IPS-15b (cell line): ENCODE measurements around the gene DDX52.

ENCODE experiments used
- H3K27me3 ChIP-seq: one replicate; pipeline ENCODE4 v1.6.1; 2013; ENCODE audit warnings: low read length; ENCODE audit not compliant: control insufficient read depth, insufficient read depth
- H3K36me3 ChIP-seq: one replicate; pipeline ENCODE4 v1.6.1; 2013; ENCODE audit warnings: low read length; ENCODE audit not compliant: control insufficient read depth, insufficient read depth
- H3K4me1 ChIP-seq: one replicate; pipeline ENCODE4 v1.6.1; 2013; ENCODE audit warnings: mild to moderate bottlenecking, low read length; ENCODE audit not compliant: control insufficient read depth, insufficient read depth
- H3K4me3 ChIP-seq: one replicate; pipeline ENCODE4 v1.5.1; 2013; ENCODE audit warnings: low read depth, low read length
- H3K9ac ChIP-seq: one replicate; pipeline ENCODE4 v1.6.1; 2013; ENCODE audit warnings: low read depth, mild to moderate bottlenecking, low read length
- H3K9me3 ChIP-seq: one replicate; pipeline ENCODE4 v1.6.1; 2013; ENCODE audit warnings: mild to moderate bottlenecking, low read length; ENCODE audit not compliant: control insufficient read depth, insufficient read depth

The DDX52 gene

GRCh38 chr17:37607637-37608331 is 35.5 kb downstream of the DDX52 start:
- no peaks in the 10 kb centered on the region for H3K27me3 ChIP-seq
- peak overlapping the region; percentile 40 for H3K4me3 ChIP-seq
- H3K9me3 ChIP-seq: no peaks in the 10 kb centered on the region
- no peak overlapping the region for H3K9ac ChIP-seq
- peaks cover 11% of the 10 kb centered on the region for H3K4me1 ChIP-seq
- peaks cover 2% of the 10 kb centered on the region for H3K36me3 ChIP-seq

GRCh38 chr17:37605813-37606505 is 37.3 kb downstream of the DDX52 start:
- no peaks in the 10 kb centered on the region for H3K27me3 ChIP-seq
- H3K4me3 ChIP-seq: no peak overlapping the region
- peaks cover 11% of the 10 kb centered on the region for H3K4me1 ChIP-seq
- no peaks in the 10 kb centered on the region for H3K36me3 ChIP-seq
- no peaks in the 10 kb centered on the region for H3K9me3 ChIP-seq
- H3K9ac ChIP-seq: no peak overlapping the region

DNA sequence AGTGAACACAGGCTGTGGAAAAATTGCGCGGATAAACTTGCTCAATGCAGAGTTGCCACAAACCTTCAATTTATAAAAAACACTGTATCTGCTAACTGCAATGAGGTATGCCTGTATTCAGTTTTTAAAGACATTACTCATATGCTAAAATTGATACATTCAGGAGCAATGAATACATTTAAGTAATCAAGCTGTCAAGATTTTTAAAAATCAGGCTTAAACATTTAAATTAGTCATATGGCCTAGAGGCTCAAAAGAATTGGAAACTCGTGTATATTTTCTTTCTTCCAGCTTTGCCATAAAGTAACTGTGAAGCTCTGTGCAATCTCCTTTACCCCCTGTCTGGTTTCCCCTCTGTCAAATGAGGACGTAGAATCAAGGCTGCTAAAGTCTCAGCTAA is 38.2 kb downstream of the DDX52 start:
- H3K9ac ChIP-seq: no peak overlapping the region

DNA sequence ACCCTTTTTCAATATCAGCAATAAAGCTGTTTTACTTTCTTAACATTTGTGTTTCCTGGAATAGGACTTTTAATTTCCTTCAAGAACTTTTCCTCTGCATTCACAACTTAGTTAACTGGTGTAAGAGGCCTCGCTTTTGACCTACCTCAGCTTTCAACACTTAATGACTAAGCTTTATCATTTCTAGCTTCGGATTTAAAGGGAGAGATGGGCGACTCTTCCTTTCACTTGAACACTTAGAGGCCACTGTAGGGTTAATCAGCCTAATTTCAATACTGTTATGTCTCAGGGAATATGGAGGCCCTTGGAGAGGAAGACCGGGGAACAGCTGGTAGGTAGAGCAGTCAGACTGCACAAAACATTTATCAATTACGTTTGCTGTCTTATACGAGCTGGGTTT is 38.7 kb downstream of the DDX52 start:
- Histone ChIP-seq H3K27me3 (no peaks in the 10 kb centered on the region), H3K36me3 (no peaks in the 10 kb centered on the region), H3K9me3 (no peaks in the 10 kb centered on the region), H3K9ac (no peak overlapping the region), H3K4me3 (no peak overlapping the region), H3K4me1 (peaks cover 11% of the 10 kb centered on the region)

More for the DNA sequence above, 38.2 kb downstream of the DDX52 start:
- Histone ChIP-seq H3K4me3 (no peak overlapping the region), H3K9me3 (no peaks in the 10 kb centered on the region), H3K36me3 (no peaks in the 10 kb centered on the region), H3K4me1 (peaks cover 11% of the 10 kb centered on the region), H3K27me3 (no peaks in the 10 kb centered on the region)

DNA sequence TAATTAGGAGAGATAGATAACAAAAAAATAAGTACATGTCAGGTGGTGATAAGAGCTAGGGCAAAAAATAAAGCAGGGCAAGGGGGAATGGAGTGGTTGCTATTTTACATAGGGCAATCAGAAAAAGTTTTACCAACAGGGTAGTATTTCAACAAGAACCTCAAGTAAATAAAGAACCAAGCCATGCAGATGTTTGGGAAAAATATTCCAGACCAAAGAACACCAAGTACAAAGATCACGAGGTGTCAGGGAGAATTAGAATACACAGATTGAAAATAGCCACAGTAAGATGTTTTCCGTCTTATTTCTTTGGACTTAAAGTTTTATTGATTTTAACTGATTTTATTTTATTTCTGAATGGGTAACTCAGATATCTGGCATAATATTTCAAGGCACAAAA is 45.1 kb downstream of the DDX52 start:
- Histone ChIP-seq H3K36me3 (peaks cover 3% of the 10 kb centered on the region), H3K4me3 (no peak overlapping the region), H3K4me1 (no peaks in the 10 kb centered on the region), H3K9ac (no peak overlapping the region), H3K27me3 (no peaks in the 10 kb centered on the region), H3K9me3 (no peaks in the 10 kb centered on the region)

GRCh38 chr17:37592291-37592690 is 51.0 kb downstream of the DDX52 start:
- peaks cover 3% of the 10 kb centered on the region for H3K36me3 ChIP-seq
- H3K9me3 ChIP-seq: no peaks in the 10 kb centered on the region
- H3K9ac ChIP-seq: no peak overlapping the region
- H3K4me1 ChIP-seq: no peaks in the 10 kb centered on the region
- no peak overlapping the region for H3K4me3 ChIP-seq
- H3K27me3 ChIP-seq: no peaks in the 10 kb centered on the region

- H3K9ac ChIP-seq: no peak overlapping the region
- H3K4me1 ChIP-seq: no peaks in the 10 kb centered on the region
- no peak overlapping the region for H3K4me3 ChIP-seq
- H3K27me3 ChIP-seq: no peaks in the 10 kb centered on the region
- H3K36me3 ChIP-seq: peaks cover 2% of the 10 kb centered on the region
- H3K9me3 ChIP-seq: no peaks in the 10 kb centered on the region
Measured at GRCh38 chr17:37585066-37585465, 58.2 kb downstream of the DDX52 start.

GRCh38 chr17:37576281-37576680 is 67.0 kb downstream of the DDX52 start:
- Histone ChIP-seq H3K36me3 (no peaks in the 10 kb centered on the region), H3K4me1 (no peaks in the 10 kb centered on the region)

GRCh38 chr17:37574427-37574826 is 68.8 kb downstream of the DDX52 start:
- H3K9ac ChIP-seq: no peak overlapping the region
- no peaks in the 10 kb centered on the region for H3K4me1 ChIP-seq
- H3K36me3 ChIP-seq: no peaks in the 10 kb centered on the region
- no peak overlapping the region for H3K4me3 ChIP-seq
- no peaks in the 10 kb centered on the region for H3K9me3 ChIP-seq
- H3K27me3 ChIP-seq: no peaks in the 10 kb centered on the region

More at GRCh38 chr17:37576281-37576680, 67.0 kb downstream of the DDX52 start:
- Histone ChIP-seq H3K27me3 (no peaks in the 10 kb centered on the region), H3K9me3 (no peaks in the 10 kb centered on the region), H3K4me3 (no peak overlapping the region), H3K9ac (no peak overlapping the region)

DNA sequence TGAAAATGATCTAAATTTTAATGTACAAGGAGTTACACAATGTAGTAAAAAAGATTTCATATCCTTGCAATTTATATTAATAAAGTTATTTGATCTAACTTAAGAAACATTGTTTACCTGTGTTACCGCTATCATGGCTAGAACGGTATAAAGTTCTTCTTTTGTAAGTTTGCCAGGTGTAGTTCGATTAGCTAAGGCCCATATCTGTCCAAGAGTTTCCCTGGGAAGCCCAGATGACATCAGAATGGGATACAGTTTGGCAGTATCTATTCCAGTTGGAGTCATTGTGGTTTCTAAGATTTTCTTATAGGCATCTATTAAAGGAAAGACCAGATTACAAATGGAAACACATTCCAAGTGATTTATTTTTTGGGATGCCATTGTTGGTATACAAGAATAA is 71.6 kb downstream of the DDX52 start:
- no peaks in the 10 kb centered on the region for H3K9me3 ChIP-seq
- H3K9ac ChIP-seq: no peak overlapping the region
- H3K4me3 ChIP-seq: no peak overlapping the region
- H3K4me1 ChIP-seq: no peaks in the 10 kb centered on the region
- peaks cover 11% of the 10 kb centered on the region for H3K36me3 ChIP-seq
- no peaks in the 10 kb centered on the region for H3K27me3 ChIP-seq

DNA sequence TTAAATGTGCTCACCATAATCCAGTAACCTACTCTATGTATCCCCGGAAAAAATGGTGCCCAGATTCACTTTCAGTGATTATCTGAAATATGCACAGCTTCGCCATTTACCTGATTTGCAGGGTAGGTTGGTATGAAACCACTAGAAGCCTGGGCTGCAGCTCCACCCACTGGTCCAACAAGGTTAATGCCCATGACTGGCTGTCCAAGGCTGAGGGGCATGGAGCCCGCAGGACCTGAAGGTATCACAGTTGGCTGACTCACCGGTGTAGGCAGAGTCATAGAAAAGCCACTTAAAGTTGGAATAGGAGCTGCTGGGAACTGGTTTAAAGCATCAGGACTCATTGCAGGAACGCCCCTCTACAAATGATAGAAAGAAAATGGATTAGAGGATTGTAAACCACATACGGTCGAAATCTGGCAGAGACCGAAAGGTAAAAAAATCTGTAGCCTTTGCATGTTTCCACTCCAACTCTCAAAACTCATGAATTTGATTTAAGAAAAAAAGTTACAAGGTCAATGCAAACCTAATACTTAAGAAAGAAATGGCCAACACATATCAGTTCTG is 72.6 kb downstream of the DDX52 start:
- H3K4me1 ChIP-seq: no peaks in the 10 kb centered on the region
- no peak overlapping the region for H3K4me3 ChIP-seq
- H3K9me3 ChIP-seq: no peaks in the 10 kb centered on the region
- no peak overlapping the region for H3K9ac ChIP-seq
- peaks cover 11% of the 10 kb centered on the region for H3K36me3 ChIP-seq
- H3K27me3 ChIP-seq: no peaks in the 10 kb centered on the region
